ENCODE measurements around the gene PTPRD.

Gene PTPRD

GRCh38 chr9:8877753-8878494 is 1734.9 kb downstream of the PTPRD start:
- no peak for DNase-seq

GRCh38 chr9:8876303-8876702 is 1736.5 kb downstream of the PTPRD start:
- no peak for DNase-seq

- DNase-seq = no peak
Measured at GRCh38 chr9:8874482-8874881, 1738.3 kb downstream of the PTPRD start.

- DNase-seq = no peak
Measured at GRCh38 chr9:8872802-8873201, 1740.0 kb downstream of the PTPRD start.

- no peak for DNase-seq
Measured at GRCh38 chr9:8871796-8872445, 1740.9 kb downstream of the PTPRD start.

- DNase-seq = no peak
Measured at GRCh38 chr9:8871396-8871795, 1741.4 kb downstream of the PTPRD start.

- no peak for DNase-seq
Measured at GRCh38 chr9:8869812-8870211, 1743.0 kb downstream of the PTPRD start.

- DNase-seq = no peak
Measured at GRCh38 chr9:8868632-8869031, 1744.2 kb downstream of the PTPRD start.

- DNase-seq = no peak
Measured at GRCh38 chr9:8867148-8867547, 1745.7 kb downstream of the PTPRD start.

- DNase-seq = no peak
Measured at GRCh38 chr9:8864545-8864896, 1748.3 kb downstream of the PTPRD start.

- no peak for DNase-seq
Measured at GRCh38 chr9:8863886-8864544, 1748.8 kb downstream of the PTPRD start.

GRCh38 chr9:8863069-8863468 is 1749.7 kb downstream of the PTPRD start:
- DNase-seq = no peak

GRCh38 chr9:8860925-8861324 is 1751.9 kb downstream of the PTPRD start:
- DNase-seq = no peak

- DNase-seq = no peak
Measured at GRCh38 chr9:8860086-8860485, 1752.7 kb downstream of the PTPRD start.

GRCh38 chr9:8859416-8859815 is 1753.4 kb downstream of the PTPRD start:
- DNase-seq = no peak

GRCh38 chr9:8858596-8859161 is 1754.1 kb downstream of the PTPRD start:
- peak; percentile 57 for DNase-seq

- DNase-seq = peak; percentile 92
Measured at GRCh38 chr9:8857926-8858595, 1754.7 kb downstream of the PTPRD start.

GRCh38 chr9:8857068-8857925 is 1755.5 kb downstream of the PTPRD start:
- peak; percentile 54 for DNase-seq

- no peak for DNase-seq
Measured at GRCh38 chr9:8856396-8857067, 1756.3 kb downstream of the PTPRD start.

GRCh38 chr9:8855046-8855445 is 1757.8 kb downstream of the PTPRD start:
- DNase-seq = no peak

- no peak for DNase-seq
Measured at GRCh38 chr9:8852301-8852864, 1760.4 kb downstream of the PTPRD start.
